ENCODE results near the gene SRPK2. TPM values are rescaled to one million over a fixed set of nuclear protein-coding genes. Genes with fewer than 3 reads are reported as not detected.

Gene SRPK2
- total RNA-seq, 1 donor from 2014 or later: 47.1 TPM

- Histone ChIP-seq H3K36me3 (no peaks in the 10 kb centered on the region), H3K27me3 (no peaks in the 10 kb centered on the region), H3K4me3 (no peak overlapping the region), H3K27ac (no peak overlapping the region), H3K4me1 (peaks cover 36% of the 10 kb centered on the region), H3K9me3 (no peaks in the 10 kb centered on the region)
- TF ChIP-seq POLR2AphosphoS5 (IDR thresholded peaks at IDR 0.05; ENCODE audit: insufficient read depth in 1 of 2, low read depth in 1 of 2) (no peak), POLR2A (IDR thresholded peaks at IDR 0.05) (no peak)
- TF ChIP-seq, protein P1, sequence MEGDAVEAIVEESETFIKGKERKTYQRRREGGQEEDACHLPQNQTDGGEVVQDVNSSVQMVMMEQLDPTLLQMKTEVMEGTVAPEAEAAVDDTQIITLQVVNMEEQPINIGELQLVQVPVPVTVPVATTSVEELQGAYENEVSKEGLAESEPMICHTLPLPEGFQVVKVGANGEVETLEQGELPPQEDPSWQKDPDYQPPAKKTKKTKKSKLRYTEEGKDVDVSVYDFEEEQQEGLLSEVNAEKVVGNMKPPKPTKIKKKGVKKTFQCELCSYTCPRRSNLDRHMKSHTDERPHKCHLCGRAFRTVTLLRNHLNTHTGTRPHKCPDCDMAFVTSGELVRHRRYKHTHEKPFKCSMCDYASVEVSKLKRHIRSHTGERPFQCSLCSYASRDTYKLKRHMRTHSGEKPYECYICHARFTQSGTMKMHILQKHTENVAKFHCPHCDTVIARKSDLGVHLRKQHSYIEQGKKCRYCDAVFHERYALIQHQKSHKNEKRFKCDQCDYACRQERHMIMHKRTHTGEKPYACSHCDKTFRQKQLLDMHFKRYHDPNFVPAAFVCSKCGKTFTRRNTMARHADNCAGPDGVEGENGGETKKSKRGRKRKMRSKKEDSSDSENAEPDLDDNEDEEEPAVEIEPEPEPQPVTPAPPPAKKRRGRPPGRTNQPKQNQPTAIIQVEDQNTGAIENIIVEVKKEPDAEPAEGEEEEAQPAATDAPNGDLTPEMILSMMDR (IDR thresholded peaks at IDR 0.05): no peak
- no peak for DNase-seq (ENCODE audit: extremely low spot score in 2 of 2)
- intact Hi-C loops (cut with DNase I): no loop called here
Observed at GRCh38 chr7:105355701-105356100, 33.0 kb downstream of the SRPK2 start.

- Histone ChIP-seq H3K27ac (peak overlapping the region; percentile 10), H3K4me1 (peaks cover 36% of the 10 kb centered on the region), H3K27me3 (no peaks in the 10 kb centered on the region)
Observed at GRCh38 chr7:105354383-105354782, 34.3 kb downstream of the SRPK2 start.

DNA sequence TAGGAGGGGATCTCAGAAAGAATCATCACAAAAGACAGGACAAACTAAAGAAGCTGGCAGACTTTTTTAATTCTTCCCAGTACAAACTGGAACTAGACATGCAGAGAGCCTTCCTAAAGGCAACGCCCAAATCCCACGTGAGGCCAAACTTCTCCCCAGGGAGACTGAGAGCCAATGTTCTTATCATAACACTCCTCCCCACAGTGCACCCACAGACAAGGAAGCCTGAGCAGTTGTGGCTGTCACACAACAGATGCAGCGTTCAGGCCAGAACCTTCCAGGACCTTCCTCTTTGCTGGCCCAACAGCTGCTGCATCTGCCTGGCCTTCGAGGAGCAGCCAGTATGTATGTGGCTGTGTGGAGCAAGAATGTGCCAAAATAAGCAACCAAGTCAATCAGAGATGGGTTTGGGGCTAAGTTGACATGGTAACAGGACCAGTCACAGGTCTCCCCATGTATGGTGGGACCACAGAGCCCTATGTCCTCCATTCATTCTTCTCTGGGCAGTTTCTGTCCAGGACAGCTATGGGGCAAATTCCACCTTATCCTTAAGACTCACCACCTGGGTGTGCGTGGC is 34.9 kb downstream of the SRPK2 start:
- H3K4me1 ChIP-seq: peaks cover 36% of the 10 kb centered on the region
- H3K27me3 ChIP-seq: no peaks in the 10 kb centered on the region
- DNase-seq (ENCODE audit: extremely low spot score in 2 of 2): no peak
- H3K4me3 ChIP-seq: no peak overlapping the region
- TF ChIP-seq, protein P1 (IDR thresholded peaks at IDR 0.05): no peak
- no peak for TF ChIP-seq POLR2AphosphoS5 (IDR thresholded peaks at IDR 0.05; ENCODE audit: insufficient read depth in 1 of 2, low read depth in 1 of 2)
- no peak for TF ChIP-seq POLR2A (IDR thresholded peaks at IDR 0.05)
- peak overlapping the region; percentile 10 for H3K27ac ChIP-seq
- H3K9me3 ChIP-seq: no peaks in the 10 kb centered on the region
- intact Hi-C loops (cut with DNase I): no loop called here
- no peaks in the 10 kb centered on the region for H3K36me3 ChIP-seq

More at GRCh38 chr7:105354383-105354782, 34.3 kb downstream of the SRPK2 start:
- TF ChIP-seq, protein P1 (IDR thresholded peaks at IDR 0.05): no peak
- TF ChIP-seq POLR2A (IDR thresholded peaks at IDR 0.05) (no peak), POLR2AphosphoS5 (IDR thresholded peaks at IDR 0.05; ENCODE audit: insufficient read depth in 1 of 2, low read depth in 1 of 2) (no peak)
- DNase-seq (ENCODE audit: extremely low spot score in 2 of 2): no peak
- intact Hi-C loops (cut with DNase I): no loop called here
- no peak overlapping the region for H3K4me3 ChIP-seq
- H3K9me3 ChIP-seq: no peaks in the 10 kb centered on the region
- no peaks in the 10 kb centered on the region for H3K36me3 ChIP-seq

- H3K27me3 ChIP-seq: no peaks in the 10 kb centered on the region
- intact Hi-C loops (cut with DNase I): no loop called here
- no peak overlapping the region for H3K4me3 ChIP-seq
- no peaks in the 10 kb centered on the region for H3K9me3 ChIP-seq
- no peak for TF ChIP-seq POLR2A (IDR thresholded peaks at IDR 0.05)
- no peak for TF ChIP-seq POLR2AphosphoS5 (IDR thresholded peaks at IDR 0.05; ENCODE audit: insufficient read depth in 1 of 2, low read depth in 1 of 2)
- TF ChIP-seq, protein P1 (IDR thresholded peaks at IDR 0.05): no peak
- H3K27ac ChIP-seq: no peak overlapping the region
- no peaks in the 10 kb centered on the region for H3K36me3 ChIP-seq
- DNase-seq (ENCODE audit: extremely low spot score in 2 of 2): no peak
- H3K4me1 ChIP-seq: peaks cover 36% of the 10 kb centered on the region
Observed at GRCh38 chr7:105352901-105353668, 35.6 kb downstream of the SRPK2 start.
